ENCODE measurements around the gene EXOC6B. TPM values are rescaled to one million over a fixed set of nuclear protein-coding genes. Genes with fewer than 3 reads are reported as not detected.

EXOC6B gene
- total RNA-seq, 1 experiment from 2014 or later: 11.7 TPM

- Histone ChIP-seq H3K4me3 (no peak overlapping the region), H3K36me3 (no peaks in the 10 kb centered on the region), H3K9me3 (peaks cover 2% of the 10 kb centered on the region; the same call in 1 of the 2 replicates), H3K27me3 (no peaks in the 10 kb centered on the region)
- DNase-seq: no peak
These were observed 437.6 kb downstream of the EXOC6B start for GRCh38 chr2:72388263-72388662.

- Histone ChIP-seq H3K9me3 (no peaks in the 10 kb centered on the region), H3K36me3 (no peaks in the 10 kb centered on the region), H3K27me3 (no peaks in the 10 kb centered on the region), H3K4me3 (no peak overlapping the region)
- DNase-seq: no peak
These were observed 439.5 kb downstream of the EXOC6B start for GRCh38 chr2:72386288-72386687.

DNA sequence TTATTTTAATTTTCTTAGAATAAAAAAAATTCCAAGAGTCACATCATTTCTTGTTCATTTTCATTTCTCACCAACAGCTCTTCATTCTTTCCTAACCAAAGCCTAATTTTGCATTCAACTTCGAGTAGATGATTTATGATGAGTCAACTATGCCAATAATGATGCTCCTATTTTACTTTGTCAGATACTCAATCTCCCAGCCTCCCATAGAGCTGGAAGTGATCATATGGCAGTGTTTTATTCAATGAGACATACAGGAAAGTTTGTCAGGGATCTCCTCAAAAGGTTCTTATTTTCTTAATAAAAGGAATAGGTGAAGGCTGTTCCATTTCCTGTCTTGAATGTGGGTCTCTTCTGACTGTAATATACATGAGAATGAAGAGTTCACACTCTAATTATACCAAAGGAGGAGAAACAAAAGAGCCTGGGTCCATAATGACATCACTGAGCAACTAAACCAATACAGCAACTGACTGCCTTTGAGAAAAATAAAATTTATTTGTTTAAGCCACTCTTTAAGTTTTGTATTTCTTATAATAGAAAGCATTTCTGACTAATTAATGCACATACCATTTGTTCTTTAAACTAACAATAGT lies 447.0 kb downstream of the EXOC6B start:
- no peaks in the 10 kb centered on the region for H3K27me3 ChIP-seq
- DNase-seq: no peak

DNA sequence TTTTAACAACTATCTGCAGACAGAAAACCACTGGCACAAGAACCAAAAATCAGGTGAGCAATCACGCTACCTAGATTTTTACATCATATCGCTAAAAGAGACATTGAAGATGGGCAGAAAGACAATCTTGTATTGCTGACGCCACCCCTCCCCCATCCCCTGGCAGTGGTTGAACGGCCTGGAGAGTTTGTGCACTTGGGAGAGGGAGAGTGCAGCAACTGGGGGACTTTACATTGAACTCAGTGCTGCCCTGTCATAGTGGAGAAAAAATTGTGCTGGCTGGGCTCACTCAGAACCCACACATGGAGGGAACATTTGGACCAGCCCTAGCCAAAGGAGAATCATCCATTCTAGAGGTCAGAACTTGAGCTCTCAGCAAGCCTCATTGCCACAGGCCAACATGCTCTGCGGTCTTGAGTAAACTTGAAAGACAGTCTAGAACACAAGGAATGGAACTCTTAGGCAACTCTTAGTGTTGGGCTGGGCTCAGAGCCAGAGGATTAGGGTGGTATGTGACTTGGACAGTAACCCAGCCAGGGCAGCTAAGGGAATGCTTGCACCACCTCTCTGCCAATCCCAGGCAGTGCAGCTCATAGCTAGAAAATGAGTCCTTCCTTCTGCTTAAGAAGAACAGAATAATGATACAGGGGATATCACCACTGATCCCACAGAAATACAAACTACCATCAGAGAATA lies 458.2 kb downstream of the EXOC6B start:
- DNase-seq: peak; percentile 93
- Histone ChIP-seq H3K9me3 (no peaks in the 10 kb centered on the region; the same call in 1 of the 2 replicates), H3K4me3 (no peak overlapping the region), H3K27me3 (no peaks in the 10 kb centered on the region), H3K36me3 (no peaks in the 10 kb centered on the region; the same call in 1 of the 2 replicates)

More for the DNA sequence above, 447.0 kb downstream of the EXOC6B start:
- Histone ChIP-seq H3K4me3 (no peak overlapping the region), H3K9me3 (no peaks in the 10 kb centered on the region), H3K36me3 (no peaks in the 10 kb centered on the region)

DNA sequence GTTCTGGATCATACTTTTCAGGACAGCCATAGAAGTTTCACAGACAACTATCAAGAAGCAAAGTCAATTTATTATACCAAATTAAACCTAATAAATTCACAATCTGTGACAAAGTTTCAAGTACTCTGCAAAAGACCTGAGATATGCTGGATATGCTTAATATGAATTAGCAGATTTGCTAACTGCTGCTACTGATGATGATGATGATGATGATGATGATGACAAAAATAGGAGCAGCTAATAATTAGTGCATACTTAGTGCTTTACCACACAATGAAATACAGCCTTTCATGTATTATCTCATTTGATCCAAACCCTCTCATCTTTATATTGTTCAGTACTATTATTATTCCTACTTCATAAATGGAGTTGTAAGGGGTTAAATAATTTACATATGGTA lies 462.4 kb downstream of the EXOC6B start:
- DNase-seq: no peak
- Histone ChIP-seq H3K4me3 (no peak overlapping the region), H3K9me3 (no peaks in the 10 kb centered on the region), H3K36me3 (no peaks in the 10 kb centered on the region; the same call in 1 of the 2 replicates), H3K27me3 (no peaks in the 10 kb centered on the region)

DNA sequence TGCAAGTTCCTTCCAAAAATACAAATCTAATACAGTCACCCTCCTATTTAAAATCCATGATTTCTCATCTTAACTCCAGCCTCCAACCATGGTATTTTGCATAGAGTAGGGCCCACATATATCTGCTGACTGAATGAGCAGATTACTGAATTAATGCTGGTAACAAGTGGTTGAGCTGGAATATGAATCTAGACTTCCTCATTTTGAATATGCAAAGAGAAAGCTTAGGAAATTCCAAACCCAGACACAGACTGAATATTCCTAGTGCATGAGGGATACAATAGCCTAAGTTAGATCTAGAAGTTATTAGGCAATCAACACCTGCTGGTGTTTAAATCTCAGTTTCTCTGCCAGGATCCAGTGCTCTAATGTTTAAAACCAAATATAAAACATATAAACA lies 463.1 kb downstream of the EXOC6B start:
- Histone ChIP-seq H3K36me3 (no peaks in the 10 kb centered on the region; the same call in 1 of the 2 replicates), H3K9me3 (no peaks in the 10 kb centered on the region), H3K4me3 (no peak overlapping the region), H3K27me3 (no peaks in the 10 kb centered on the region)
- DNase-seq: no peak

DNA sequence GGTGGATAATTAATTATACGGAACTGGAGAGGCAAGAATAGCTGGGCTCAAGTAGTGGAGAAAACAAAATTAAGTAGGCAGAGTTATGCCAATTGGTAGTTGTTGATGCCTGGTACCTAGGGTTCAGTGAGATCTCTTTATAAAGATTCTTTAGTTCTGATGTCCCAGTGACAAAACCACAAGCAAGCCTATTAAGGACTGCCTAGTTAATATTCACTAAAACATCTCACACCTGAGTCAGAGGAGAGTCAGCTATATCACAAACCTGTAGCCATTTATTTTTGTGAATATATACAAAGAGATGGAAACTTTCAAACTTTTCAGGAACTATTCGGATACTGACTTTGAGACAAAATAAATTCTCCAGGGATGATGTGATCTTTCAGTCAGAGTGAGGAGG lies 464.3 kb downstream of the EXOC6B start:
- Histone ChIP-seq H3K9me3 (no peaks in the 10 kb centered on the region), H3K36me3 (no peaks in the 10 kb centered on the region), H3K27me3 (no peaks in the 10 kb centered on the region), H3K4me3 (no peak overlapping the region)
- no peak for DNase-seq

DNA sequence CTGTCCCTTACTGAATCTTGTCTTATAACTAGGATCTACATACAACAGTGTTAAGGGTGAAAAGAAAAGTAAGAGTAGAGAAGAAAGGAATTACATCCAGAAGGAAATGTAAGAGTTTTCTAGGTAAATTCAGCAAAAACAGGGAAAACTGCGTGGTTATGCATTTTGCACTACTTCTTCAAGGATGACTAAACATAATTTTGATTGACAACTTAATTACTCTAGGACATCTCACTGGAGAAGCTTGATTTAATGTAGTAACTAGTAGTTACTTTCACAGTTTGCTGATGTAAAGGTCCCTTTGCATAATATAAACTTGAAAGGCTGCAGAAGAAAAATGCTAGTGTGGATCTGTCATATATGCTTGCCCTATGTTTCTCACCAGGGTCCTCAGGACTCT lies 464.8 kb downstream of the EXOC6B start:
- DNase-seq: no peak
- Histone ChIP-seq H3K9me3 (no peaks in the 10 kb centered on the region), H3K27me3 (no peaks in the 10 kb centered on the region), H3K4me3 (no peak overlapping the region), H3K36me3 (no peaks in the 10 kb centered on the region)

DNA sequence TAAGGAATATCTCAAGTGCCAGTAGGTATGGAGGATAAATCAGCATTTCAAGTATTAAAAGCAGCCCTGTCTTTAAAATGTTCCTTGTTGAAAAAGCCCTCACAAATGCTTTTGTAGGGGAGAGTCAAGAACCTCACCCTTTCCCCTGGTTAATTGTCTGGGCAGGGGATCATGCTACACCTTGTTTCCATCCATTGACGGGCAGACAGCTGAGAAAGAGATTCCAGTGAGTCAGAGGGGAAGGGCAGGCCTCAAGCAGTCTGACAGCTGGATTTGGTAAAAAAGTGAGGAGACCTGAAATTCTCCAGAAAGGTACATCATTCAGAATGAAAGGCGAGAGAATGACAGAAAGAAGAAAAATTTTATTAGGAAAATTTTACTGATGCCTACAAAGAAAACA lies 475.0 kb downstream of the EXOC6B start:
- Histone ChIP-seq H3K36me3 (no peaks in the 10 kb centered on the region), H3K27me3 (no peaks in the 10 kb centered on the region)
- no peak for DNase-seq

GRCh38 chr2:72349016-72349415 lies 476.8 kb downstream of the EXOC6B start:
- H3K27me3 ChIP-seq: no peaks in the 10 kb centered on the region
- no peak overlapping the region for H3K4me3 ChIP-seq
- H3K9me3 ChIP-seq: no peaks in the 10 kb centered on the region
- no peaks in the 10 kb centered on the region for H3K36me3 ChIP-seq
- DNase-seq: no peak

More for the DNA sequence above, 475.0 kb downstream of the EXOC6B start:
- Histone ChIP-seq H3K9me3 (no peaks in the 10 kb centered on the region), H3K4me3 (no peak overlapping the region)

DNA sequence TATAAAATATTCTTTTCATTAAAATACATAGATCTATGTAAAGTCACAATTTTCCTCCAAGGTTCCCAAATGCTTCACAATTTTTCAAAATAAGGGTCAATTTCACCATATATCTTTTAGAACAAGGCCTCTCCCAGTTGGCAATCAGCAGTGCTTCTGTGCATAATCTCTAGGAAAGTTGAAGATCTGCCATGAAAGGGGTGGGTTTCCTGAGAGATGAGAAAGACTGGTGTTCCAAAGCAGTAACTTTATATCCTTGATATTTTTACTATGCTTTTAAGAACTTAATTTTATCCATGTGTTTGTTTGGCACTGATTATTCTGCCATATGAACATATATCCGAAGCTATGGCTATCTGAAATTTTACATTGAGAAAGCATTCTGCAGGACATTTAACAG lies 478.8 kb downstream of the EXOC6B start:
- H3K36me3 ChIP-seq: no peaks in the 10 kb centered on the region
- DNase-seq: no peak
- H3K27me3 ChIP-seq: no peaks in the 10 kb centered on the region
- H3K9me3 ChIP-seq: no peaks in the 10 kb centered on the region
- H3K4me3 ChIP-seq: no peak overlapping the region

- no peaks in the 10 kb centered on the region for H3K9me3 ChIP-seq
- H3K4me3 ChIP-seq: no peak overlapping the region
- DNase-seq: no peak
- no peaks in the 10 kb centered on the region for H3K27me3 ChIP-seq
- no peaks in the 10 kb centered on the region for H3K36me3 ChIP-seq
These were observed 484.2 kb downstream of the EXOC6B start for GRCh38 chr2:72341639-72342038.

DNA sequence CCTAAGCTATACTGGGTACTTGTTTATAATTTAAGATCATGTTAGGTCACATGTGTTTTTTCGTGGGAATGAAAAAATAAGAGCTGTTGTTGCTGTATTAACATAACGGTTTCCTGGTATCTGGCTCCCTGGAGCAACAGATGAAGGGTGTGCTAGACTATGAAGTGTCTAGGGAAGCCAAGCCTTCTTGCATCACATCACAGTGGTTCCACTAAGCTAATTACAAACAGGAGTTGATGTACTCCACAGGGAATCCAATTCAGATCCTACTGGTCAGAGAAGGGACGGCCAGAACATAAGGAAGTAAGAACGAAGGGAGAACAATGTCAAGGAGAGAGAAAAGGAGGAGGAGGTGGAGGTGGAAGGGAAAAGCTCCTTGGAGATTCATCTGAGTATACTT lies 485.2 kb downstream of the EXOC6B start:
- H3K27me3 ChIP-seq: no peaks in the 10 kb centered on the region
- DNase-seq: no peak
- no peaks in the 10 kb centered on the region for H3K36me3 ChIP-seq
- H3K4me3 ChIP-seq: no peak overlapping the region
- no peaks in the 10 kb centered on the region for H3K9me3 ChIP-seq

- no peak overlapping the region for H3K4me3 ChIP-seq
- no peak for DNase-seq
These were observed 487.8 kb downstream of the EXOC6B start for GRCh38 chr2:72338076-72338475.

GRCh38 chr2:72332720-72333119 lies 493.1 kb downstream of the EXOC6B start:
- no peak overlapping the region for H3K4me3 ChIP-seq
- no peak for DNase-seq
- no peaks in the 10 kb centered on the region for H3K36me3 ChIP-seq
- H3K27me3 ChIP-seq: no peaks in the 10 kb centered on the region
- H3K9me3 ChIP-seq: no peaks in the 10 kb centered on the region

More at GRCh38 chr2:72338076-72338475, 487.8 kb downstream of the EXOC6B start:
- Histone ChIP-seq H3K9me3 (no peaks in the 10 kb centered on the region), H3K27me3 (no peaks in the 10 kb centered on the region), H3K36me3 (no peaks in the 10 kb centered on the region)

GRCh38 chr2:72330652-72331051 lies 495.2 kb downstream of the EXOC6B start:
- DNase-seq: no peak
- H3K27me3 ChIP-seq: no peaks in the 10 kb centered on the region
- no peaks in the 10 kb centered on the region for H3K9me3 ChIP-seq
- H3K4me3 ChIP-seq: no peak overlapping the region
- no peaks in the 10 kb centered on the region for H3K36me3 ChIP-seq

GRCh38 chr2:72326759-72327158 lies 499.1 kb downstream of the EXOC6B start:
- Histone ChIP-seq H3K27me3 (no peaks in the 10 kb centered on the region), H3K4me3 (no peak overlapping the region), H3K9me3 (no peaks in the 10 kb centered on the region), H3K36me3 (no peaks in the 10 kb centered on the region)
- no peak for DNase-seq
